Stimulated activated CD4-positive, alpha-beta T cell treated with anti-CD3 and anti-CD28 coated beads, Interleukin-2, amount 100 ng/mL, for 4 hours (primary cell): ENCODE measurements around the gene RNF19B.

Experiments
- DNase-seq: peaks from one replicate; pipeline ENCODE4 v3.0.0-alpha.2; 2020; ENCODE audit warnings: low read depth

Gene RNF19B

GRCh38 chr1:32888134-32888533, 76.5 kb downstream of the RNF19B start:
- DNase-seq: no peak

GRCh38 chr1:32887623-32888022, 77.0 kb downstream of the RNF19B start:
- no peak for DNase-seq

- no peak for DNase-seq
Observed at GRCh38 chr1:32886828-32887414, 77.7 kb downstream of the RNF19B start.
